HG03520 (cell line): ENCODE results near the gene BCL2A1.
A peak's percentile ranks its signal among the peaks of the same experiment; 100 is the strongest.
"Not testable (repeated sequence)": the region's sequence is repeated elsewhere in the genome, so short reads cannot be mapped to it uniquely, and the experiment has no call there.

Experiments used
- ATAC-seq: cut with Tn5 transposase; IDR thresholded peaks from one replicate; pipeline ENCODE4 v1.9.1; 2021; ENCODE audit warnings: mild to moderate bottlenecking, moderate library complexity; ENCODE audit not compliant: unreplicated experiment

The BCL2A1 gene

DNA sequence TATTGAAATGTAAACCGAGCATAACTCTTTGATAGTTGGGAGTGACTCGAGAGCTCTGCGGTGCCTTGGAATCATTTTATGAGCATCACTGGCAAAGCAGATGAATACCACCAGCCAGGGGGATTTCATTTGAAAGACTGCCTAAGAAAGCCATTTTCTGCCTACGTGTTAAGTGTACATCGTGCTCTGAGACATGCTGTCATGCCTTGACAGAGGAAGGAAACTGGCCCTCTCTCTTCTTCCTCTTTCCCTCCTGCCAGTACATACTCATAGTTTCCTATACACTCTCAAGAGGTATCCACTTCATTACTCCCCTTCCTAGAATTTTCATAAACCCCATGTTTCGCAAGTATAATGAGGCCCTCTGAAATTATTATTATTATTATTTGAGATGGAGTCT is 8.8 kb downstream of the BCL2A1 start:
- ATAC-seq = peak; percentile 43

GRCh38 chr15:79960502-79961212 is 10.3 kb downstream of the BCL2A1 start:
- ATAC-seq = no peak

GRCh38 chr15:79957741-79958140 is 13.3 kb downstream of the BCL2A1 start:
- no peak for ATAC-seq

- ATAC-seq = no peak
Observed at GRCh38 chr15:79956354-79956939, 14.5 kb downstream of the BCL2A1 start.

- ATAC-seq = no peak
Observed at GRCh38 chr15:79954661-79955060, 16.3 kb downstream of the BCL2A1 start.

DNA sequence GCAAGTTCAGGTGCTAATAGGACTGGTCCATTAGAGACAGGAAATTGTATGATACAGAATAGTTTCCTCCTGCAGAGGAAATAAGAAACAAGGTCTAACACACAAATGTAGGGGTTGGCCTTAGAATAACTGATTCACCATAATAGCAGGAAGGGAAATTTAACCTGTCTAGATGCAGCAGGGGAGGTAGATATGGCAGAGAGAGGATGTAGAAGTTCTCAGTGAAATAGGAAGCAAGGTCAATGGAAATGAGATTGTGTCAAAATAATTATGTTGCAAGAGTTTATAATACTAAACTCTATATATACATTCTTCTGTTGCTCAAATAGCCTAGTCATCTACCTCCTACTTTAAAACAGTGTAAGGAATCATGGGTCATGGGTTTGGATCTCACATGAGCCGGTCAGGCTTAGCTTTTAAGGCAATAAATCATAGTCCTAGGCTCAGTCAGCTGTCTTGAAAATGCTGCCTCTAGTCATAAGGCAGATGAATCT is 17.0 kb downstream of the BCL2A1 start:
- no peak for ATAC-seq

DNA sequence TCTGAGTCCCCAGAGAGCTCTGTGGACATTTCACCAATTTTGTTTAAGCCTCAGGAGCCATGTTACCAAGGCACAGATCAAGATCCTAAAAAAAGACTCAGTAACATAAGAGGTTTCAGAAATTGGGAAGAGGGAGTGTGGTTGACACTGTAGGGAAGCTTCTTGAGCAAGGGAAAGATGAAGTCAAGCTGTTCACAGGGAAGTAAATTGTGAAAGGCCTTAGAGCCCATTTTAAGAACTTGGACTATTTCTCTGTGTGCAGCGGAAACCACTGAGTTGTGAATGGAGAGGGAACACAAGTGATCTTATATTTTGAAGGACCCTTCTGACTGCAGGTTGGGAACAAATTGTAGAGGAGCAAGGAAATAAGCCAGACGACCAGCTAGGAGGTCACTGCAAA is 18.7 kb downstream of the BCL2A1 start:
- no peak for ATAC-seq

GRCh38 chr15:79950247-79950646 is 20.7 kb downstream of the BCL2A1 start:
- ATAC-seq = no peak

DNA sequence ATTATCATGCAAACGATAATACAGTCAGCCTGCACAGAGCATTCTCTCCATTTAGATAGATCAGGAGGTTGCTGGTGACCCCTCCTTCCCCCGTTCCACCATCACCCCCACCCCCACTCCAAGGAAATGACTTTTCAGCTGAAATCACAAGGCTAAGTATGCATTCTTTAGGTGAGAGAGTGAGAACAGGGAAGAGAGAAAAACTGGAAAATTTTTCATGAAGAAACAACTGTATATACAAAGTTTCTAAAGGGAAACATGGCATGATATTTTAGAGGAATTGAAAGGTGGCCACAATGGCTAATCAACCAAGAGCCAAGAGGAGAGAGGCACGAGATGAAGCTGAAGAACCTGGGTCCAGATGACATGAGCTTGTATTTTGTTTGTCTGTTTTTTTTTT is 22.2 kb downstream of the BCL2A1 start:
- no peak for ATAC-seq

- ATAC-seq = no peak
Observed at GRCh38 chr15:79948095-79948695, 22.8 kb downstream of the BCL2A1 start.

DNA sequence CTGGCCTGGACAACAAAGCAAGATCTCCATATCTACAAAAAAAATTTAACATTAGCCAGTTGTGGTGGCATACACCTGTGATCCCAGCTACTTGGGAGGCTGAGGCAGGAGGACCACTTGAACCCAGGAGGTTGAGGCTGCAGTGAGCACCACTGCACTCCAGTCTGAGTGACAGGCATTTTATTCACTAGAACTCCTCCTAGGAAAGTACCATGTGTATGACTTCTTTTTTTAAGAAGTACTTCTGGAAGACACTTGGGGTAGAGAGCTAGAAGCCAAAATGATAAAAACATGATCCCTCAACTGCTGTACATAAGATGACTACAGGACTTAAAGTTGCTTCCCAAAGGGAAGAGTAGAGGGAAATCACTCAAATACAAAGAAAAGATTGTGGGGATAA is 24.0 kb downstream of the BCL2A1 start:
- no peak for ATAC-seq

GRCh38 chr15:79944622-79945021 is 26.4 kb downstream of the BCL2A1 start:
- no peak for ATAC-seq

- no peak for ATAC-seq
Observed at GRCh38 chr15:79943820-79944219, 27.2 kb downstream of the BCL2A1 start.

DNA sequence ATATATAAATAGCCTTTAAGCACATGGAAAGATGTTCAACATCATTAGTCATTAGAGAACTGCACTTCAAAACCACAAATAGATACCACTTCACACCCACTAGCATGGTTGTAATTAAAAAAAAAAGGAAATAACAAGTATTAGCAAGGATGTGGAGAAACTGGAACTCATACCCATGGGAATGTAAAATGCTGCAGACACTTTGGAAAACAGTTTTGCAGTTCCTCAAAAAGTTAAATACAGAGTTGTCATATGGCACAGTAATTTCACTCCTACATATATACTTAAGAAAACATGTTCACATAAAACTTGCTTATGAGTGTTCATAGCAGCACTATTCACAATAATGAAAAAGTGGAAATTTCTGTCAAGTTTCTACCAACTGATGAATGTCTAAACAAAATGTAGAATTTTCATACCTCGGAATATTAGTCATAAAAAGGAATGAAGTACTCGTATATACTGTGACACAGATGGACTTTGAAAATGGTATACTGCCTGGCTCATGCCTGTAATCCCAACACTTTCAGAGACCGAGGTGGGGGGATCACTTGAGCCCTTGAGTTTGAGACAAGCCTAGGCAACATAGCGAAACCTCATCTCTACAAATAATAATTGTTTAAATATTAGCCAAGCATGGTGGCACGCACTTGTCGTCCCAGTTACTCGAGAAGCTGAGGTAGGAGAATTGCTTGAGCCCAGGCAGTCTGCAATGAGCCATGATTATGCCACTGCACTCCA is 28.1 kb downstream of the BCL2A1 start:
- ATAC-seq = no peak

- ATAC-seq = no peak
Observed at GRCh38 chr15:79939399-79939798, 31.6 kb downstream of the BCL2A1 start.

DNA sequence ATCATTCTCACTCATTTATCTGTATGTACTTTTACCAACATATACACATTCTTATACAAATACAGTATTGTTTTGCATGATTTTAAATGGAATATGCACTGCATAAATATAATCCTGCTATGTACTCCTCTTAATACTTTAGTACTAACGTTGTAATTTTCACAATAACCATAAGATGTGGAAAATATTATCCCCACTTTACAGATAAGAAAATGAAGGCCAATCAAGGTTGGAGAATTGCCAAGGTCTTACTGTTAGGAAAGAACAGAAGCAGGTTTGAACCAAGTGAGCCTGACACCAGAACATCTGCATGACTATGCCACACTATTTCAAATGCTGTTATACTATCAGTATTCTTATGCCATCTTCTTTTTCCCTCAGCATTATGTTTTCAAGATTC is 32.9 kb downstream of the BCL2A1 start:
- no peak for ATAC-seq

- ATAC-seq = not testable (repeated sequence)
Observed at GRCh38 chr15:79935556-79936201, 35.3 kb downstream of the BCL2A1 start.

GRCh38 chr15:79933231-79933630 is 37.8 kb downstream of the BCL2A1 start:
- ATAC-seq = no peak

GRCh38 chr15:79932447-79932846 is 38.5 kb downstream of the BCL2A1 start:
- ATAC-seq = no peak

DNA sequence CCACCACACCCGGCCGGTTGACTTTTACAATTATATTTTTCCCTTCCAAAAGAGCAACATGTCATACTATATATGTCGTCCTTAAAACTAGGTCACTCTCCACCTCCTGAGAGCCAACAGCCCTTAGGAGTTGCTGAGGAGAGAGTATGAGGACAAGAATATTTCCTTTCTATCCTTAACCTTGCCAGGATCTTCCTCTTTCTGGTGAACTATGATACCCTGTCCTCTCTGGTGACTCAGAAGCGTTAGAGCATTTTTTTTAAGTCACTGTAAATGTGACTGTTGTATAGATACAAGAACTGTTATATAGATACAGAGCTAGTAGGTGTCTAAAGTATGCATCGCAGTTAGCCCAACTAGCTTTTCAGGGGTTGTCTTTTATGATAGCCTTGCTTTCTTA is 40.5 kb downstream of the BCL2A1 start:
- ATAC-seq = no peak

- ATAC-seq = no peak
Observed at GRCh38 chr15:79929412-79929811, 41.6 kb downstream of the BCL2A1 start.
